Activated CD8-positive, alpha-beta memory T cell treated with anti-CD3 and anti-CD28 coated beads for 24 hours (primary cell): Measurements from ENCODE around the gene GALNT5.
"Not testable (repeated sequence)": the region's sequence is repeated elsewhere in the genome, so short reads cannot be mapped to it uniquely, and the experiment has no call there.

Source experiments
- DNase-seq: peaks from one replicate; pipeline ENCODE4 v3.0.0-alpha.2; 2020

GALNT5 gene

GRCh38 chr2:157252529-157252928, 5.0 kb upstream of the GALNT5 start:
- DNase-seq: no peak

DNA sequence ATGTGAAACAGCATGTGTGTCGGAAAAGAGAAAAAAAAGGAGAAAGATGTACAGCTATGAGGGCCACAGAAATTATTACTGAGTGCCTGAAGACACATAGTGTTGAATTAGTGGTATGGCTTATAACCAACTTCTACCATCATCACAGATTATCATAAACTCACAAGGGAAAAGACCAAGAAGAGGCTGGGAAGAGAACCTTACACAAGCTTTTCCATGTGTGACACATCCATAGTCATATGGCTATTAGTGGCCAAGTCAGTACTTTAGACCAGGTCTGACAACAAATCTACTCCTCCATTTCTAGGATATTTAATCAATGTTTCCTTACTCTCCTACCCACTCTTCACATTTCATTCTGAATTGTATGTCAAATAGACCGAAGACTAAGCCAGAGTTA, 3.5 kb upstream of the GALNT5 start:
- DNase-seq: no peak

DNA sequence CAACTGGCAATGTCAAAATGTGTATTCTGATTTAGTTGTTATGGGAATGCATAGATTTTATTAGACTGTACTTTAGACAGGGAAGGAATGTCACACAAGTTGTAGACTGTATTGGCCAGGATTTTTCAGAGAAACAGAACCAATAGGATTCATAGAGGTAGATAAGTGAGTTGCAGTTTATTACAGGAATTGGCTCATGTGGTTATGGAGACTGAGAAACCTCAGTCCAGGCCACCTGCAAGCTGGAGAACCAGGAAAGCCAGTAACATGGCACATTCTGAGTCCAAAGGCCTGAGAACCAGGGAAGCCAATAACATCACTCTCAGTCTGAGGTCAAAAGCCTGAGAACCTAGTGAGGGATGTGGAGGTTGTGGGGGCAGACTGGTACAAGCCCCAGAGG, 1.8 kb upstream of the GALNT5 start:
- DNase-seq: no peak

DNA sequence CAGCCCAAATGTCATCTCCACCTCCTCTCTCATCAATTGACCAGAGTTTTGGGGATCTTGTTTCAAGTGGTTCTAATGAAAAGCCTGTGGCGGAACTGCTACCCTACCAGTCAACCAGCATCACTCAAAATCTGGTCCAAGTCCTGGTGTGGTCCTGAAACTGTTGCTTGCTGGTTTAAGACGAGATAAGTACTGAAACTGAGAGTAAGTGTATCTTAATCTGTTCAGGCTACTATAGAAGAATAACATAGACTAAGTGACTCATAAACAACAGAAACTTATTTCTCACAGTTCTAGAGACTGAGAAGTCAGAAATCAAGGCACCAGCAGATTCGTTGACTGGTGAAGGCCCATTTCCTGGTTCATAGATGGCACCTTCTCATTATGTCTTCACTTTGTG, 879 bp upstream of the GALNT5 start:
- DNase-seq: no peak

- no peak for DNase-seq
Observed at GRCh38 chr2:157258520-157259326, 1.2 kb downstream of the GALNT5 start.

DNA sequence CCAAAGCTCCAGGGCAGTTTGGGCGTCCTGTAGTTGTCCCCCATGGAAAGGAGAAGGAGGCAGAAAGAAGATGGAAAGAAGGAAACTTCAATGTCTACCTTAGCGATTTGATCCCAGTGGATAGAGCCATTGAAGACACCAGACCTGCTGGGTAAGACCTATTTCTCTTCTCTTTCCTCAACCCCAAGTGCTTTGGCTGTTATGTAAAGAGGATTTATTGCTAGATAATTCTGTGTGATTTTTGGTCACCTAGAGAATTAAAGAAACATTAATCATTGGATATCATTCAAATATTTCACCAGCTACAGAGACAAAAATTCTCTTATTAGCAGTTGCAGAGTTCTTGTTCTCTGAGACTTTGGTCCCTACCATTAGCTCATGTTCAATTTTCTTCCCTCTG, 1.9 kb downstream of the GALNT5 start:
- no peak for DNase-seq

DNA sequence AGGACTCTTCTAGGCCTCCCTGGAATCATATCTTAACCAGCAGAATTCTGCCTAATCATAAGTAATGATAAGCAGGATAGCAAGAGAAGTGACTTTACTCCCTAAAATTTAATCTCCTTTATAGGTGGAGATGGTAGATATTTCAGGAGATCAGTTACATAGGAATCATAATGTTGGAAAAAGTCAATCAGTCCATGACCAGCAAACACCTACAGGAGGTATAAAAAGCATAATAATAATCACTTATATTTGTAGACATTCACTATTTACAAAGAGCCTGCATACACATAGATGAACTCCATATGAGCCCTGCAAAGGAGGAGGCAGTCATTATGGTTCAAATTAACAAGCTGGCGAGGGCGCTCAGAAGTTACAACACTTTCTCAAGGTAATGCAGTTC, 2.5 kb downstream of the GALNT5 start:
- DNase-seq: no peak

GRCh38 chr2:157260533-157261198, 3.2 kb downstream of the GALNT5 start:
- no peak for DNase-seq

- peak; percentile 76 for DNase-seq
Observed at GRCh38 chr2:157261199-157261782, 3.8 kb downstream of the GALNT5 start.

DNA sequence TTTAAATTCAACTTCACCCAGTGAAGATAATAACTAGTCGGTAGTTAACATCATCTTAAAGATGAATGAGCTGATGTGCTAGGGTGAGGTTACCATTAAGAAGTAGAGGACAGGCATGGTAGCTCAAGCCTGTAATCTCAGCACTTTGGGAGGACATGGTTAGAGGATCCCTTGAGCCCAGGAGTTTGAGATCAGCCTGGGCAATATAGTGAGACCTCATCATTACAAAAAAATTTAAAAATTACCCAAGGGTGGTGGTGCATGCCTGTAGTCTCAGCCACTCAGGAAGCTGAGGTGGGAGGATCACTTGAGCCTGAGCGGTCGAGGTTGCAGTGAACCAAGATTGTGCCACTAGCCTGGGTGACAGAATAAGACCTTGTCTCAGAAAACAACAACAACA, 4.7 kb downstream of the GALNT5 start:
- DNase-seq: no peak

DNA sequence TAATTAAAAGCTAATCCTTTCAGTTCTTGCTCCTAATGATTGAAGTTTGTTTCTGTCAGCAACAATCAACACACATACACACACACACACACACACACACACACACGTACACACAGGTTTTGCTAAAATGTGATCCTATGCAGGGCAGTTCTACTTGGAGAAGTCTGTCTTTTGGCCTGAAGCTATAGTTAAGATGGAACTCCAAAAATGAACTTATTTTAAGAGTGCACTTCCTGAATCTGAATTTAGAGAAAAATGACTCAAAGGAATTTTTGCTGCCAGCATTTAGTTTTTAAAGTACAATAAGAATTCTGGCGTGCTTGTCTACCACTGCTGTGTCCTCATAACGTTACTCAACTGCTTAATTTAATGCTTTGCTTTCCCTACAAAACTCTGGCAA, 6.6 kb downstream of the GALNT5 start:
- DNase-seq: no peak

- no peak for DNase-seq
Observed at GRCh38 chr2:157265825-157266224, 8.3 kb downstream of the GALNT5 start.

DNA sequence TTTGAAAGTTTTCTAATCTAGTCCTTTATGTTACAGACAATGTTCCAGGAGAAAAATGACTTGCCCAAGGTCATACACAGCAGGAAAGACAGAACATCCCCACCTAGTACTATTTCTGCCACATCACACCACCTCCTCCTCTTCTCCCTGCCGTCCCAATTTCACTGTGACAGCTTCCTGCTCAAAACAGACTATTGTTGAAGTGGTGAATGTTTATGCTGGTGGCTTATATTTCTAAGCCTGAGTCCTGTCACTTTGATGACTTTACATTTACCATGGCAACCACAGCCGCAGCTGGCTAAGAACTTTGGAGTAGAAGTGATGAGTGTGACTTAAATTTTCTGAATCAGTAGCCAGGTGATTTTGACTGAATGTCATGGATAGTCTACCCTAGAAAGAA, 10.0 kb downstream of the GALNT5 start:
- DNase-seq: no peak

- DNase-seq: no peak
Observed at GRCh38 chr2:157269060-157269459, 11.6 kb downstream of the GALNT5 start.

- no peak for DNase-seq
Observed at GRCh38 chr2:157269922-157270321, 12.4 kb downstream of the GALNT5 start.

DNA sequence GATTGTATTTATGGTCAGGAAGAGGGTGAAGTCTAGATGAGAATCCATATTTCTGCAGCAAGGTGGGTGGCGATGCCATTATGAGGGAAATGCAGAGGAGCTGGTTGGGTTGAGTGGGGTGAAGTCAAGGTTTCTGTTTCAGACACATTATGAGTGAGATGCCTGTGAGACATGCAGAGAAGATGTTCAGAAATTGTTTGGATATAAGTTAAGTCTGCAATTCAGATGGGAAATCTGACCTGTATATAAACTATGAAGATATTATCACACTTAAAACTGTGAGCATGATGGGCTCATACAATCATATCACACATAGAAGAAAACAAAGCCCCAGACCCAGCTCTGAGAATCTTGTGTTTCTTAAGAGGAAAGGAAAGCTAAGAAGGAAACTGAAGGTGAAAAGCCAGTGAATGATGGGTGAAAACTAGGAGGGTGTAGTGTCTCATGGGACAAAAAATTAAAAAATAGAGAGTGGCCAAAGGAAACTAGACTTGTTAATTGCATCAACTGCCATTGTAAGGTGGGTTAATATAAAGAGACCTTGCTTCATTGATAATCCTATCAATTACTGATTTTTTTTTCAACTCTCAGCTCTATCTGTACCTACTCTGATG, 14.2 kb downstream of the GALNT5 start:
- no peak for DNase-seq

- not testable (repeated sequence) for DNase-seq
Observed at GRCh38 chr2:157279311-157279710, 21.8 kb downstream of the GALNT5 start.

DNA sequence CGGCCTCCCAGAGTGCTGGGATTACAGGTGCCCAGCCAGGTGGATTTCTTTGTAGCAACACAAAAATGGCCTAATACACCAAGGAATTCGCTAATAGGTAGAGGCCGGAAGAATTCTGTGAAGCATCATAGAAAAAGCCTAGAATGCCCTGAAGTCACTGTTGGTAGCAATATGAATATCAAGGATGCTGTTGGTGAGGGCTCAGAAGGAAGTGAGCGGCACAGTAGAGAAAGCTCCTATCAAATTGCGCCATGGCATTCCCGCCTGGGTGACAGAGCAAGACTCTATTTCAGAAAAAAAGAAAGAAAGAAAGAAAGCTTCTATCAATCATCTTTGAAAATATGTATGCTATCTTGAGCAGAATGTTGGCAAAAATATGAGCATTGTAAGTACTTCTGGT, 23.8 kb downstream of the GALNT5 start:
- no peak for DNase-seq

- DNase-seq: no peak
Observed at GRCh38 chr2:157283468-157283867, 26.0 kb downstream of the GALNT5 start.

- DNase-seq: no peak
Observed at GRCh38 chr2:157287160-157287559, 29.7 kb downstream of the GALNT5 start.

DNA sequence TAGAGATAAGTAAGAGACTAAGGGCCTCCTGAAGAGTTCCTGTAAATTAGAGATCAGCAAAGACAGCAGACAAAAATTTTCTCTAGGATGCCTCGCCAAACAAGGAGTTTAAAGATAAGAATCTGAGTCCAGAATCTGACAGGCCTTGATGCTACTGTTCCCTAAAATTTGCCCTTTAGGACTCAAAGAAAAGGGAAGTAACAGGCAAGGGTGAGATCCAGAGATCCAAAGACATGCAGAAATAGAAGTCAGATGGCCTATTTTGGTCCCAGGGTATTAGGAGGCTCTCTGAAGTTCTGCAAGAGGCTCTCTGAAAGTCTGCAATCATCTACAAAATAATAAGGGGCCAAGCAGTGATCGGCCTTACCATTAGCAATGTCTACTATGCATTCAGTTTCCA, 33.0 kb downstream of the GALNT5 start:
- no peak for DNase-seq

DNA sequence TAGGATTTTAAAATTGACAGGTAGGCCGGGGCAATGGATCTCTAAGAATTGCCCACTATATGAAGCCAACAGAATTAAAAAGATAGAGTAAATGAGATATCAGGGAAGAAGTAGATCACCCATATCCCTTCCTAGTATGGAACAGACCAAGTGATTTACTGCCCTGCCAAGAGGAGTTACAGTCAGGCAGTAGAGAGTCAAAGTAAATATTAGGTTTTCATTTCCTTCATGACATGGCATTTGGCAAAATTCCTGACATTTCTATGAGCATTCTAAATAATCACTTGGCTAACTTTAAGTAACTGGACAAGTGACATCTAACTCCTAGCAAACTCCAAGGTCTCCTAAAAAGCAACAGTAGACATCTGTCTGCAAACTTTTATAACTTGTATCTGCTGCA, 33.5 kb downstream of the GALNT5 start:
- DNase-seq: no peak

DNA sequence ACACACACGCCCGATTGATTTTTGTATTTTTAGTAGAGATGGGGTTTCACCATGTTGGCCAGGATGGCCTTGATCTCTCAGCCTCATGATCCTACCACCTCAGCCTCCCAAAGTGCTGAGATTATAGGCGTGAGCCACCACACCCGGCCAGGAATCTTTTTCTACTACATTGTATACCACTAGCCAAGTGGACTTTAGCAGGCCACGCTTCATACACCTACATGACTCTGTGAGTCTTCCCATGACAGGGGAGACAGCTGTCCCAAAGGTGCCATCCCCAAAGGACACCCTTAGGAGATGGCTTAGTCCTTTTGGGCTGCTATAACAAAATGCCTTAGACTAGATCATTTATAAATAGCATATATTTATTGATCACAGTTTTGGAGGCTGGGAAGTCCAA, 35.3 kb downstream of the GALNT5 start:
- no peak for DNase-seq

GRCh38 chr2:157296490-157296889, 39.0 kb downstream of the GALNT5 start:
- no peak for DNase-seq
